Neural cell (in vitro differentiated cells): Measurements from ENCODE around the gene TSPEAR. TPM values are rescaled to one million over a fixed set of nuclear protein-coding genes. Genes with fewer than 3 reads are reported as not detected.
"Not testable (repeated sequence)": the region's sequence is repeated elsewhere in the genome, so short reads cannot be mapped to it uniquely, and the experiment has no call there.

ENCODE experiments used
- H2AFZ ChIP-seq: fragments of 200-600, 300-800 bp; sonication (generic), shearing (Covaris generic); 2 replicates; pipeline ENCODE4 v1.6.0; 2014; ENCODE audit warnings: low read depth, mild to moderate bottlenecking, antibody characterized with exemption, low read length, moderate library complexity
- H3F3A ChIP-seq: fragments of 200-600 bp; shearing (Covaris generic); 2 replicates; pipeline ENCODE4 v1.6.1; 2016; ENCODE audit warnings: mild to moderate bottlenecking, moderate library complexity, mixed read lengths, antibody characterized with exemption, low read length; ENCODE audit not compliant: insufficient read depth, poor library complexity, severe bottlenecking
- H3K27ac ChIP-seq: fragments of 200-600, 300-800 bp; sonication (generic), shearing (Covaris generic); 2 replicates; pipeline ENCODE4 v1.5.1; 2014; ENCODE audit warnings: mild to moderate bottlenecking, low read length, moderate library complexity
- H3K27me3 ChIP-seq: fragments of 300-800, 200-600 bp; sonication (generic), shearing (Covaris generic); 2 replicates; pipeline ENCODE4 v1.6.0; 2014; ENCODE audit warnings: mild to moderate bottlenecking, low read depth, low read length, moderate library complexity; ENCODE audit not compliant: insufficient read depth
- H3K36me3 ChIP-seq: fragments of 300-800, 200-600 bp; sonication (generic), shearing (Covaris generic); 2 replicates; pipeline ENCODE4 v1.5.1; 2014; ENCODE audit warnings: mild to moderate bottlenecking, antibody characterized with exemption, low read length, moderate library complexity; ENCODE audit not compliant: insufficient read depth
- H3K4me2 ChIP-seq: fragments of 300-800, 200-600 bp; sonication (generic), shearing (Covaris generic); 2 replicates; pipeline ENCODE4 v1.6.0; 2014; ENCODE audit warnings: mild to moderate bottlenecking, low read length
- H3K4me3 ChIP-seq: fragments of 300-800, 200-600 bp; sonication (generic), shearing (Covaris generic); 2 replicates; pipeline ENCODE4 v1.5.1; 2014; ENCODE audit warnings: mild to moderate bottlenecking, low read length, moderate library complexity
- H3K79me2 ChIP-seq: fragments of 200-600 bp; shearing (Covaris generic); replicated peaks from 2 replicates; pipeline ENCODE4 v1.6.0; 2014; ENCODE audit warnings: mild to moderate bottlenecking, low read length, moderate library complexity; ENCODE audit not compliant: insufficient read depth
- H3K9ac ChIP-seq: fragments of 300-800, 200-600 bp; sonication (generic), shearing (Covaris generic); 2 replicates; pipeline ENCODE4 v1.6.1; 2016; ENCODE audit warnings: mild to moderate bottlenecking, low read length, mixed read lengths
- H3K9me2 ChIP-seq: fragments of 200-600 bp; shearing (Covaris generic); 2 replicates; pipeline ENCODE4 v1.6.1; 2016; ENCODE audit warnings: mild to moderate bottlenecking, low read length, mixed read lengths; ENCODE audit not compliant: insufficient read depth
- H3K9me3 ChIP-seq: fragments of 200-600, 300-800 bp; sonication (generic), shearing (Covaris generic); 2 replicates; pipeline ENCODE4 v1.6.1; 2016; ENCODE audit warnings: mild to moderate bottlenecking, mixed run types, low read length, moderate library complexity, mixed read lengths
- H4K20me1 ChIP-seq: fragments of 200-600 bp; shearing (Covaris generic); 2 replicates; pipeline ENCODE4 v1.6.1; 2016; ENCODE audit warnings: mild to moderate bottlenecking, mixed run types; ENCODE audit not compliant: insufficient read depth
- EP300 ChIP-seq: fragments of 450-650 bp; conservative IDR thresholded peaks from 2 replicates; pipeline ENCODE4 v1.6.1; 2014; ENCODE audit warnings: antibody characterized with exemption, mild to moderate bottlenecking, moderate library complexity; ENCODE audit not compliant: poor library complexity, severe bottlenecking
- EZH2 ChIP-seq: fragments of 200-600, 300-800 bp; shearing (Covaris generic), sonication (generic); IDR thresholded peaks from 2 replicates; pipeline ENCODE4 v1.6.1; 2014; ENCODE audit warnings: antibody characterized with exemption, low read length, borderline replicate concordance, mild to moderate bottlenecking; ENCODE audit not compliant: insufficient read depth, poor library complexity, severe bottlenecking
- MXI1 ChIP-seq: fragments of 450-650 bp; conservative IDR thresholded peaks from 2 replicates; pipeline ENCODE4 v1.6.1; 2014; ENCODE audit warnings: antibody characterized with exemption, mild to moderate bottlenecking; ENCODE audit not compliant: poor library complexity, severe bottlenecking
- POLR2AphosphoS5 ChIP-seq: IDR thresholded peaks from 2 replicates; pipeline ENCODE4 v1.6.1; 2012
- RAD21 ChIP-seq: fragments of 450-650 bp; conservative IDR thresholded peaks from 2 replicates; pipeline ENCODE4 v1.6.1; 2014; ENCODE audit warnings: antibody characterized with exemption, mild to moderate bottlenecking, moderate library complexity
- REST ChIP-seq: IDR thresholded peaks from 2 replicates; pipeline ENCODE4 v1.6.1; 2012; ENCODE audit warnings: borderline replicate concordance
- SMC3 ChIP-seq: fragments of 450-650 bp; conservative IDR thresholded peaks from 2 replicates; pipeline ENCODE4 v1.6.1; 2014; ENCODE audit warnings: antibody characterized with exemption, mild to moderate bottlenecking, moderate library complexity; ENCODE audit not compliant: poor library complexity
- TAF1 ChIP-seq: IDR thresholded peaks from 2 replicates; pipeline ENCODE4 v1.6.1; 2012; ENCODE audit warnings: low read depth
- polyA plus RNA-seq: library from polyadenylated mRNA; depleted of rRNA; stranded (reverse); fragments of >200 nt; gene quantifications from 2 replicates; pipeline ENCODE4 v1.2.3, GENCODE V29; 2014
- TF ChIP-seq, protein P1 (sequence below): fragments of 450-650 bp; IDR thresholded peaks from 2 replicates; pipeline ENCODE4 v1.5.1; 2014; ENCODE audit warnings: antibody characterized with exemption, mild to moderate bottlenecking, moderate library complexity; ENCODE audit not compliant: poor library complexity, severe bottlenecking

Gene TSPEAR
- polyA plus RNA-seq, 1 donor from 2014 or later, result 0.19 TPM

- Histone ChIP-seq H3K4me2 (no peak overlapping the region), H3K4me3 (no peak overlapping the region), H3F3A (no peaks in the 10 kb centered on the region), H3K27me3 (no peaks in the 10 kb centered on the region), H3K9me3 (no peaks in the 10 kb centered on the region), H3K27ac (no peak overlapping the region), H2AFZ (no peak overlapping the region), H3K9ac (no peak overlapping the region), H4K20me1 (no peaks in the 10 kb centered on the region), H3K36me3 (no peaks in the 10 kb centered on the region), H3K79me2 (no peaks in the 10 kb centered on the region), H3K9me2 (no peaks in the 10 kb centered on the region)
- TF ChIP-seq EP300 (no peak), REST (no peak), RAD21 (no peak), TAF1 (no peak), MXI1 (no peak), POLR2AphosphoS5 (no peak), EZH2 (no peak), SMC3 (no peak)
- TF ChIP-seq, protein P1, sequence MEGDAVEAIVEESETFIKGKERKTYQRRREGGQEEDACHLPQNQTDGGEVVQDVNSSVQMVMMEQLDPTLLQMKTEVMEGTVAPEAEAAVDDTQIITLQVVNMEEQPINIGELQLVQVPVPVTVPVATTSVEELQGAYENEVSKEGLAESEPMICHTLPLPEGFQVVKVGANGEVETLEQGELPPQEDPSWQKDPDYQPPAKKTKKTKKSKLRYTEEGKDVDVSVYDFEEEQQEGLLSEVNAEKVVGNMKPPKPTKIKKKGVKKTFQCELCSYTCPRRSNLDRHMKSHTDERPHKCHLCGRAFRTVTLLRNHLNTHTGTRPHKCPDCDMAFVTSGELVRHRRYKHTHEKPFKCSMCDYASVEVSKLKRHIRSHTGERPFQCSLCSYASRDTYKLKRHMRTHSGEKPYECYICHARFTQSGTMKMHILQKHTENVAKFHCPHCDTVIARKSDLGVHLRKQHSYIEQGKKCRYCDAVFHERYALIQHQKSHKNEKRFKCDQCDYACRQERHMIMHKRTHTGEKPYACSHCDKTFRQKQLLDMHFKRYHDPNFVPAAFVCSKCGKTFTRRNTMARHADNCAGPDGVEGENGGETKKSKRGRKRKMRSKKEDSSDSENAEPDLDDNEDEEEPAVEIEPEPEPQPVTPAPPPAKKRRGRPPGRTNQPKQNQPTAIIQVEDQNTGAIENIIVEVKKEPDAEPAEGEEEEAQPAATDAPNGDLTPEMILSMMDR, result no peak
Measured at GRCh38 chr21:44664691-44665090, 46.7 kb downstream of the TSPEAR start.

DNA sequence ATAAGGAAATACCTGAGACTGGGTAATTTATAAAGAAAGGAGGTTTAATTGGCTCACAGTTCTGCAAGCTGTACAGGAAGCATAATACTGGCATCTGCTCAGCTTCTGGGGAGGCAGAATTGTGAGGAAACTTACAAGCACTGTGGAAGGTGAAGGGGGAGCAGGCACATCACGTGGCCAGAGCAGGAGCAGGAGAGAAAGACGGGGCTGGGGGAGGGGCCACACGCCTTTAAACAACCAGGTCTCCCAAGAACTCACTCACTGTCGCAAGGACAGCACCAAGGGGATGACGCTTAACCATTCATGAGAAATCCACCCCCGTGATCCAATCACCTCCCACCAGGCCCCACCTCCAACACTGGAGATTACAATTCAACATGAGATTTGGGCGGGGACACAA is 49.8 kb downstream of the TSPEAR start:
- H3K4me3 ChIP-seq, H3K36me3 ChIP-seq, H3K9me3 ChIP-seq, H4K20me1 ChIP-seq, H3F3A ChIP-seq, H2AFZ ChIP-seq, H3K9me2 ChIP-seq, H3K79me2 ChIP-seq, H3K27me3 ChIP-seq, H3K27ac ChIP-seq, H3K9ac ChIP-seq, H3K4me2 ChIP-seq: not testable (repeated sequence)

DNA sequence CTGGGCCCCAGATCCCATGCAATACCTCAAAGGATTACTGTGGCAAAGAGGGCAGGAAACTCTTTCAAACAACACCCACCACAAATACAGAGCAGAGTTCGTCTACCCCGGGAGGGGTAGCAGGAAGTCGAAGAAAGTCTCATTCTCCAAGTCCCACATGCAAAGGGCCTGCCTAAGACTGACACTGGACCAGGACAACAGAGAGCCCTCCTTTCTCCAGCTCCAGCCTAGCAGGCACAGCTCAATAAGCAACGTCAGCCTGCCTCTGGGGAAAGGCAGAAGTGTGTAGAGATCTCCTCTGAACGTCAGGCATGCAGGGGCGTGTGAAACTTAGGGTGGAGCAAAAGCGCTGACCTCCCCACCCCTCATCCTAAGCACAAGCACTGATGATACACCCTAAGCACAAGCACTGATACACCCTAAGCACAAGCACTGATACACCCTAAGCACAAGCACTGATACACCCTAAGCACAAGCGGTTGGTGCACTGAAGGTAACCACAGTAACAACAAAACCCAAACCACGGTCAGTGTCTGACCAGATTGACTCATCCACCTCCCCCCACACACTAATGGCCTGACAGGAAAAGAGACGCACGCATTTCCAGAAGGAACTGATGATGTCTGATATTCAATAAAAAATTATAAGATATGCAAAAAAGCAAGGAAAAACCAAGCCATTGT is 52.3 kb downstream of the TSPEAR start:
- Histone ChIP-seq H3K36me3 (no peaks in the 10 kb centered on the region), H3K4me3 (no peak overlapping the region), H3F3A (no peaks in the 10 kb centered on the region), H3K9me3 (no peaks in the 10 kb centered on the region), H3K79me2 (no peaks in the 10 kb centered on the region), H4K20me1 (no peaks in the 10 kb centered on the region), H3K27ac (no peak overlapping the region), H2AFZ (no peak overlapping the region), H3K9me2 (no peaks in the 10 kb centered on the region), H3K9ac (no peak overlapping the region), H3K27me3 (no peaks in the 10 kb centered on the region), H3K4me2 (no peak overlapping the region)
- TF ChIP-seq, protein P1, result no peak
